Measurements from ENCODE around the gene OCEL1. TPM values are rescaled to one million over a fixed set of nuclear protein-coding genes. Genes with fewer than 3 reads are reported as not detected.
A peak's percentile ranks its signal among the peaks of the same experiment; 100 is the strongest.

OCEL1 gene
- total RNA-seq, 2 experiments from 2014 or later, result 10.2 to 29.5 TPM

- peak overlapping the region; percentile 78 for H3K4me3 ChIP-seq (ENCODE audit: low read depth, low read length, poor library complexity, severe bottlenecking)
These were observed 9.9 kb upstream of the OCEL1 start for GRCh38 chr19:17216058-17216670.

DNA sequence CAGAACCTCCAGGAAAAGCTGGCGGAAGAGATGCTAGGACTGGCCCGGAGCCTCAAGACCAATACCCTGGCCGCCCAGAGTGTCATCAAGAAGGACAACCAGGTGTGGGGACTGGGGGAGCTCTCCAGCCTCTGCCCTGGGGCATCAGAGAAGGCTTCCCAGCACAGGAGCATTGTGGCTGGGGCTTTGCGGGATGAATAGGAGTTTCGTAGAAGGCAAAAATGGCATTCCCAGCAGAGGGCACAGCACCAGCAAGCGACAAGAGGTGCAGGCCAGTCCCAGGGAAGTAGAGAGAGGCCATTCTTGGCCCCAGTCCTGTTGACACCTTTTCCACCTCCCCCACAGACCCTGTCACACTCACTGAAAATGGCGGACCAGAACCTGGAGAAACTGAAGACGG is 6.7 kb upstream of the OCEL1 start:
- peaks cover 27% of the 10 kb centered on the region for H3K4me1 ChIP-seq (ENCODE audit: insufficient read depth, low read length, poor library complexity, severe bottlenecking)
- H3K9me3 ChIP-seq (ENCODE audit: low read length), result no peaks in the 10 kb centered on the region
- H3K4me2 ChIP-seq (ENCODE audit: low read length), result no peak overlapping the region
- H2AFZ ChIP-seq (ENCODE audit: low read length), result no peak overlapping the region
- intact Hi-C loops (cut with micrococcal nuclease; ENCODE audit: unreplicated experiment), result no loop called here
- TF ChIP-seq, protein P1, sequence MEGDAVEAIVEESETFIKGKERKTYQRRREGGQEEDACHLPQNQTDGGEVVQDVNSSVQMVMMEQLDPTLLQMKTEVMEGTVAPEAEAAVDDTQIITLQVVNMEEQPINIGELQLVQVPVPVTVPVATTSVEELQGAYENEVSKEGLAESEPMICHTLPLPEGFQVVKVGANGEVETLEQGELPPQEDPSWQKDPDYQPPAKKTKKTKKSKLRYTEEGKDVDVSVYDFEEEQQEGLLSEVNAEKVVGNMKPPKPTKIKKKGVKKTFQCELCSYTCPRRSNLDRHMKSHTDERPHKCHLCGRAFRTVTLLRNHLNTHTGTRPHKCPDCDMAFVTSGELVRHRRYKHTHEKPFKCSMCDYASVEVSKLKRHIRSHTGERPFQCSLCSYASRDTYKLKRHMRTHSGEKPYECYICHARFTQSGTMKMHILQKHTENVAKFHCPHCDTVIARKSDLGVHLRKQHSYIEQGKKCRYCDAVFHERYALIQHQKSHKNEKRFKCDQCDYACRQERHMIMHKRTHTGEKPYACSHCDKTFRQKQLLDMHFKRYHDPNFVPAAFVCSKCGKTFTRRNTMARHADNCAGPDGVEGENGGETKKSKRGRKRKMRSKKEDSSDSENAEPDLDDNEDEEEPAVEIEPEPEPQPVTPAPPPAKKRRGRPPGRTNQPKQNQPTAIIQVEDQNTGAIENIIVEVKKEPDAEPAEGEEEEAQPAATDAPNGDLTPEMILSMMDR (conservative IDR thresholded peaks at IDR 0.05; ENCODE audit: low read length), result no peak
- TF ChIP-seq EZH2phosphoT487 (IDR thresholded peaks at IDR 0.05; ENCODE audit: borderline replicate concordance, low read depth, low read length), result no peak
- POLR2A ChIA-PET, result no interaction called here
- no peak for DNase-seq (ENCODE audit: low spot score)
- no peak overlapping the region for H3K27ac ChIP-seq (ENCODE audit: low read depth, low read length, poor library complexity, severe bottlenecking)
- no peaks in the 10 kb centered on the region for H4K20me1 ChIP-seq (ENCODE audit: insufficient read depth, low read length)
- H3K9me2 ChIP-seq (ENCODE audit: insufficient read depth, low read length), result no peaks in the 10 kb centered on the region
- no peak overlapping the region for H3K4me3 ChIP-seq (ENCODE audit: low read depth, low read length, poor library complexity, severe bottlenecking)
- CTCF ChIA-PET (ENCODE audit: unreplicated experiment), result no interaction called here
- H3K79me2 ChIP-seq (ENCODE audit: insufficient read depth, low read depth, low read length), result no peaks in the 10 kb centered on the region
- BruUV-seq (replicated peaks), result no TSS peak
- peaks cover 28% of the 10 kb centered on the region for H3K36me3 ChIP-seq (ENCODE audit: insufficient read depth, low read length)

More at GRCh38 chr19:17216058-17216670, 9.9 kb upstream of the OCEL1 start:
- Histone ChIP-seq H3K4me2 (ENCODE audit: low read length) (peak overlapping the region; percentile 81), H2AFZ (ENCODE audit: low read length) (peak overlapping the region; percentile 51; the same call in 1 of the 2 replicates), H3K27ac (ENCODE audit: low read depth, low read length, poor library complexity, severe bottlenecking) (no peak overlapping the region), H3K79me2 (ENCODE audit: insufficient read depth, low read depth, low read length) (no peaks in the 10 kb centered on the region), H4K20me1 (ENCODE audit: insufficient read depth, low read length) (no peaks in the 10 kb centered on the region), H3K9me2 (ENCODE audit: insufficient read depth, low read length) (no peaks in the 10 kb centered on the region), H3K9me3 (ENCODE audit: low read length) (no peaks in the 10 kb centered on the region), H3K4me1 (ENCODE audit: insufficient read depth, low read length, poor library complexity, severe bottlenecking) (peaks cover 19% of the 10 kb centered on the region), H3K36me3 (ENCODE audit: insufficient read depth, low read length) (peaks cover 45% of the 10 kb centered on the region)
- TSS peak; percentile 42 for BruUV-seq (replicated peaks)
- TF ChIP-seq, protein P1 (conservative IDR thresholded peaks at IDR 0.05; ENCODE audit: low read length), result no peak
- TF ChIP-seq EZH2phosphoT487 (IDR thresholded peaks at IDR 0.05; ENCODE audit: borderline replicate concordance, low read depth, low read length), result no peak
- ChIA-PET POLR2A (interaction anchor here (1.3 kb wide), 1 partner anchor 50 kb away, joined by 8 read pairs; the partner anchor contains the start of gene BABAM1), CTCF (ENCODE audit: unreplicated experiment) (no interaction called here)
- intact Hi-C loops (cut with micrococcal nuclease; ENCODE audit: unreplicated experiment), result no loop called here
- DNase-seq (ENCODE audit: low spot score), result no peak

GRCh38 chr19:17220207-17220758 is 5.7 kb upstream of the OCEL1 start:
- H2AFZ ChIP-seq (ENCODE audit: low read length), result no peak overlapping the region
- POLR2A ChIA-PET, result interaction anchor here (0.6 kb wide), 1 partner anchor 160 kb away, joined by 4 read pairs; no protein-coding TSS in a partner anchor

More at GRCh38 chr19:17220207-17220758, 5.7 kb upstream of the OCEL1 start:
- TF ChIP-seq, protein P1 (conservative IDR thresholded peaks at IDR 0.05; ENCODE audit: low read length), result no peak
- no peak for TF ChIP-seq EZH2phosphoT487 (IDR thresholded peaks at IDR 0.05; ENCODE audit: borderline replicate concordance, low read depth, low read length)
- no peak overlapping the region for H3K4me3 ChIP-seq (ENCODE audit: low read depth, low read length, poor library complexity, severe bottlenecking)
- H3K4me1 ChIP-seq (ENCODE audit: insufficient read depth, low read length, poor library complexity, severe bottlenecking), result peaks cover 21% of the 10 kb centered on the region
- CTCF ChIA-PET (ENCODE audit: unreplicated experiment), result no interaction called here
- intact Hi-C loops (cut with micrococcal nuclease; ENCODE audit: unreplicated experiment), result no loop called here
- peaks cover 28% of the 10 kb centered on the region for H3K36me3 ChIP-seq (ENCODE audit: insufficient read depth, low read length)
- H3K9me3 ChIP-seq (ENCODE audit: low read length), result no peaks in the 10 kb centered on the region
- no peak for DNase-seq (ENCODE audit: low spot score)
- no TSS peak for BruUV-seq (replicated peaks)
- H3K79me2 ChIP-seq (ENCODE audit: insufficient read depth, low read depth, low read length), result no peaks in the 10 kb centered on the region
- H4K20me1 ChIP-seq (ENCODE audit: insufficient read depth, low read length), result no peaks in the 10 kb centered on the region
- H3K27ac ChIP-seq (ENCODE audit: low read depth, low read length, poor library complexity, severe bottlenecking), result no peak overlapping the region
- H3K4me2 ChIP-seq (ENCODE audit: low read length), result no peak overlapping the region
- no peaks in the 10 kb centered on the region for H3K9me2 ChIP-seq (ENCODE audit: insufficient read depth, low read length)

Measured in OCI-LY7 (cell line).